H9 (cell line): ENCODE measurements around the gene NOD1. TPM values are rescaled to one million over a fixed set of nuclear protein-coding genes. Genes with fewer than 3 reads are reported as not detected.
A peak's percentile ranks its signal among the peaks of the same experiment; 100 is the strongest.

Experiments used
- DNase-seq: peaks from one replicate; pipeline ENCODE4 v3.0.0-alpha.2; 2017
- H2AFZ ChIP-seq: one replicate; pipeline ENCODE4 v1.6.1; 2013; ENCODE audit warnings: mild to moderate bottlenecking, low read length, control low read depth, moderate library complexity
- H2AK5ac ChIP-seq: 2 replicates; pipeline ENCODE4 v1.6.1; 2013; ENCODE audit warnings: low read length, control low read depth, mixed read lengths; ENCODE audit not compliant: insufficient read length
- H2BK120ac ChIP-seq: one replicate; pipeline ENCODE4 v1.6.1; 2013; ENCODE audit warnings: low read depth, mild to moderate bottlenecking, low read length, control low read depth, inconsistent platforms; ENCODE audit not compliant: poor library complexity, severe bottlenecking
- H2BK12ac ChIP-seq: 2 replicates; pipeline ENCODE4 v1.6.1; 2013; ENCODE audit warnings: low read length, control low read depth, mixed read lengths, low read depth; ENCODE audit not compliant: insufficient read length
- H2BK15ac ChIP-seq: 2 replicates; pipeline ENCODE4 v1.6.1; 2013; ENCODE audit warnings: low read depth, low read length, control low read depth
- H2BK20ac ChIP-seq: one replicate; pipeline ENCODE4 v1.6.1; 2013; ENCODE audit warnings: low read depth, mild to moderate bottlenecking, low read length, control low read depth, inconsistent platforms; ENCODE audit not compliant: poor library complexity, severe bottlenecking
- H2BK5ac ChIP-seq: 2 replicates; pipeline ENCODE4 v1.6.1; 2013; ENCODE audit warnings: low read length, control low read depth, mixed read lengths; ENCODE audit not compliant: insufficient read length
- H3K14ac ChIP-seq: 2 replicates; pipeline ENCODE4 v1.6.1; 2013; ENCODE audit warnings: low read length, control low read depth; ENCODE audit not compliant: insufficient read depth
- H3K18ac ChIP-seq: 2 replicates; pipeline ENCODE4 v1.6.1; 2013; ENCODE audit warnings: low read depth, mild to moderate bottlenecking, mixed read lengths, low read length, control low read depth; ENCODE audit not compliant: insufficient read length
- H3K23ac ChIP-seq: 2 replicates; pipeline ENCODE4 v1.6.1; 2013; ENCODE audit warnings: low read length, control low read depth, mixed read lengths, low read depth; ENCODE audit not compliant: insufficient read length
- H3K23me2 ChIP-seq: 2 replicates; pipeline ENCODE4 v1.6.1; 2013; ENCODE audit warnings: low read depth, mild to moderate bottlenecking, mixed read lengths, low read length, control low read depth; ENCODE audit not compliant: insufficient read length, poor library complexity, severe bottlenecking
- H3K27ac ChIP-seq: 2 replicates; pipeline ENCODE4 v1.5.1; 2013; ENCODE audit warnings: low read length, control low read depth, mixed read lengths, low read depth; ENCODE audit not compliant: insufficient read length
- H3K27me3 ChIP-seq: 2 replicates; pipeline ENCODE4 v1.6.1; 2013; ENCODE audit warnings: low read length, control low read depth, inconsistent platforms; ENCODE audit not compliant: insufficient read depth
- H3K4ac ChIP-seq: 2 replicates; pipeline ENCODE4 v1.6.1; 2013; ENCODE audit warnings: low read depth, mild to moderate bottlenecking, control low read depth, inconsistent platforms, low read length, moderate library complexity
- H3K4me1 ChIP-seq: 2 replicates; pipeline ENCODE4 v1.6.1; 2013; ENCODE audit warnings: low read length, control low read depth, inconsistent platforms; ENCODE audit not compliant: insufficient read depth
- H3K4me2 ChIP-seq: 2 replicates; pipeline ENCODE4 v1.6.1; 2013; ENCODE audit warnings: low read length, control low read depth, mixed read lengths; ENCODE audit not compliant: insufficient read length, insufficient read depth
- H3K56ac ChIP-seq: 2 replicates; pipeline ENCODE4 v1.6.1; 2013; ENCODE audit warnings: low read depth, mild to moderate bottlenecking, mixed read lengths, low read length, control low read depth; ENCODE audit not compliant: insufficient read length
- H3K79me1 ChIP-seq: 2 replicates; pipeline ENCODE4 v1.6.1; 2013; ENCODE audit warnings: low read depth, mild to moderate bottlenecking, moderate library complexity, low read length, control low read depth, inconsistent platforms; ENCODE audit not compliant: insufficient read depth, poor library complexity, severe bottlenecking
- H3K79me2 ChIP-seq: 2 replicates; pipeline ENCODE4 v1.6.1; 2013; ENCODE audit warnings: low read length, control low read depth, inconsistent platforms; ENCODE audit not compliant: insufficient read depth
- H3K9ac ChIP-seq: 2 replicates; pipeline ENCODE4 v1.6.1; 2013; ENCODE audit warnings: low read length, control low read depth, mixed read lengths; ENCODE audit not compliant: insufficient read length; ENCODE audit errors: extremely low read depth
- H3K9me3 ChIP-seq: one replicate; pipeline ENCODE4 v1.6.1; 2013; ENCODE audit warnings: low read depth, low read length, inconsistent platforms; ENCODE audit not compliant: control insufficient read depth
- H3T11ph ChIP-seq: one replicate; pipeline ENCODE4 v1.6.1; 2013; ENCODE audit warnings: mild to moderate bottlenecking, low read length, control low read depth, inconsistent platforms
- H4K20me1 ChIP-seq: one replicate; pipeline ENCODE4 v1.6.1; 2013; ENCODE audit not compliant: control insufficient read depth, insufficient read length, insufficient read depth
- H4K5ac ChIP-seq: 2 replicates; pipeline ENCODE4 v1.6.1; 2013; ENCODE audit warnings: low read depth, mild to moderate bottlenecking, mixed read lengths, low read length, control low read depth; ENCODE audit not compliant: insufficient read length
- H4K8ac ChIP-seq: replicated peaks from 2 replicates; pipeline ENCODE4 v1.6.1; 2013; ENCODE audit warnings: low read length, control low read depth, mixed read lengths, low read depth; ENCODE audit not compliant: insufficient read length
- H4K91ac ChIP-seq: 2 replicates; pipeline ENCODE4 v1.6.1; 2013; ENCODE audit warnings: low read depth, mild to moderate bottlenecking, moderate library complexity, mixed read lengths, low read length, control low read depth; ENCODE audit not compliant: insufficient read length
- H3K27ac Mint-ChIP-seq, 3 experiments: 2 replicates in 2 of 3; 3 replicates in 1 of 3; pipeline ENCODE4 v1.8.0; 2020 to 2021; ENCODE audit warnings: mixed read lengths in 3 of 3, mild to moderate bottlenecking in 1 of 3, moderate library complexity in 1 of 3
- H3K27me3 Mint-ChIP-seq: 2 replicates; pipeline ENCODE4 v1.8.0; 2021; ENCODE audit warnings: low read depth, mild to moderate bottlenecking, moderate library complexity, mixed read lengths
- H3K36me3 Mint-ChIP-seq, 3 experiments: 2 replicates in 2 of 3; 3 replicates in 1 of 3; pipeline ENCODE4 v1.8.0; 2020 to 2021; ENCODE audit warnings: low read depth in 3 of 3, mixed read lengths in 3 of 3; ENCODE audit not compliant: insufficient read depth in 1 of 3
- H3K4me1 Mint-ChIP-seq, 2 experiments: 2 replicates each; pipeline ENCODE4 v1.8.0; 2020; ENCODE audit warnings: mixed read lengths in 2 of 2
- H3K4me3 Mint-ChIP-seq, 2 experiments: 2 replicates in 1 of 2; 3 replicates in 1 of 2; pipeline ENCODE4 v1.8.0; 2020 to 2021; ENCODE audit warnings: mild to moderate bottlenecking in 2 of 2, mixed read lengths in 2 of 2, moderate library complexity in 1 of 2
- H3K9me3 Mint-ChIP-seq, 2 experiments: 2 replicates in 1 of 2; 3 replicates in 1 of 2; pipeline ENCODE4 v1.8.0; 2020; ENCODE audit warnings: mild to moderate bottlenecking in 2 of 2, mixed read lengths in 2 of 2, moderate library complexity in 1 of 2
- CTCF ChIP-seq: fragments of 200-600 bp; sonication (generic); conservative IDR thresholded peaks from 3 replicates; pipeline ENCODE4 v1.8.0; 2021; ENCODE audit warnings: antibody characterized with exemption, mild to moderate bottlenecking
- WGBS: extraction: QIAGEN DNeasy Blood & Tissue Kit; methylation state at CpG from one replicate; pipeline ENCODE4 v1.1.7; 2013; ENCODE audit warnings: missing lambda C conversion rate, low lambda C conversion rate, mixed read lengths; ENCODE audit not compliant: insufficient read length; ENCODE audit errors: extremely low coverage; 5-methylcytosine and 5-hydroxymethylcytosine counted together
- total RNA-seq: library from RNA; stranded (reverse); gene quantifications from 2 replicates; pipeline ENCODE4 v1.2.1, GENCODE V29; 2021

The NOD1 gene
- total RNA-seq, 1 experiment from 2014 or later: 5.3 TPM

- H3K23ac ChIP-seq: no peak overlapping the region
- no peak overlapping the region for H2BK12ac ChIP-seq
- no peak overlapping the region for H3T11ph ChIP-seq
- no peak overlapping the region for H3K27ac ChIP-seq
- H2BK20ac ChIP-seq: no peak overlapping the region
- H4K91ac ChIP-seq: no peak overlapping the region
- no peak overlapping the region for H3K18ac ChIP-seq
- TF ChIP-seq CTCF: no peak
- no peaks in the 10 kb centered on the region for H4K20me1 ChIP-seq
- H4K8ac ChIP-seq: no peak overlapping the region
- H3K4me2 ChIP-seq: no peak overlapping the region
- Mint-ChIP-seq H3K27ac (peak overlapping the region; percentile 17 to 73 (median 26); a peak in 3 of 7 replicates), H3K9me3 (no peaks in the 10 kb centered on the region), H3K4me1 (peaks cover 21 to 24% of the 10 kb centered on the region in 2 experiments), H3K27me3 (no peaks in the 10 kb centered on the region), H3K4me3 (no peak overlapping the region), H3K36me3 (no peaks in the 10 kb centered on the region; a peak in 1 of 7 replicates)
- H3K27me3 ChIP-seq: no peaks in the 10 kb centered on the region
- DNase-seq: no peak
- H4K5ac ChIP-seq: no peak overlapping the region
- H3K9ac ChIP-seq: no peak overlapping the region
- no peak overlapping the region for H3K56ac ChIP-seq
- no peak overlapping the region for H2BK120ac ChIP-seq
- no peaks in the 10 kb centered on the region for H3K23me2 ChIP-seq
- no peak overlapping the region for H2AFZ ChIP-seq
- H3K14ac ChIP-seq: no peak overlapping the region
- H2BK15ac ChIP-seq: no peak overlapping the region
- no peak overlapping the region for H2BK5ac ChIP-seq
- H3K79me1 ChIP-seq: no peaks in the 10 kb centered on the region
- no peaks in the 10 kb centered on the region for H3K9me3 ChIP-seq
- H2AK5ac ChIP-seq: no peak overlapping the region
- H3K4me1 ChIP-seq: peaks cover 5% of the 10 kb centered on the region; the same call in 1 of the 2 replicates
- no CpG with 5 or more reads among the region's 14 CpGs for WGBS
- no peaks in the 10 kb centered on the region for H3K79me2 ChIP-seq
- no peak overlapping the region for H3K4ac ChIP-seq
These were observed 8.3 kb downstream of the NOD1 start for GRCh38 chr7:30470163-30470770.
